Smooth muscle cell (in vitro differentiated cells): Measurements from ENCODE around the gene TRPM2. TPM values are rescaled to one million over a fixed set of nuclear protein-coding genes. Genes with fewer than 3 reads are reported as not detected.

Experiments
- DNase-seq: peaks from one replicate; lab custom pipeline; 2025; ENCODE audit not compliant: unreplicated experiment; lab: John Stamatoyannopoulos, UW
- H2AFZ ChIP-seq: fragments of 200-600 bp; sonication (generic); 2 replicates; pipeline ENCODE4 v1.6.0; 2016; ENCODE audit warnings: antibody characterized with exemption, low read depth, mild to moderate bottlenecking
- H3F3A ChIP-seq: fragments of 200-600 bp; sonication (generic); 2 replicates; pipeline ENCODE4 v1.6.0; 2017; ENCODE audit warnings: antibody characterized with exemption, low read depth
- H3K27ac ChIP-seq: fragments of 200-600 bp; sonication (generic); 2 replicates; pipeline ENCODE4 v1.5.1; 2016; ENCODE audit warnings: low read depth, mild to moderate bottlenecking
- H3K27me3 ChIP-seq: fragments of 200-600 bp; sonication (generic); 2 replicates; pipeline ENCODE4 v1.6.1; 2016; ENCODE audit warnings: low read depth, mild to moderate bottlenecking
- H3K36me3 ChIP-seq: fragments of 200-600 bp; sonication (generic); 2 replicates; pipeline ENCODE4 v1.5.1; 2016; ENCODE audit warnings: low read depth
- H3K4me1 ChIP-seq: fragments of 200-600 bp; sonication (generic); 2 replicates; pipeline ENCODE4 v1.5.1; 2016; ENCODE audit warnings: low read depth
- H3K4me2 ChIP-seq: fragments of 200-600 bp; sonication (generic); 2 replicates; pipeline ENCODE4 v1.6.0; 2016; ENCODE audit warnings: mild to moderate bottlenecking
- H3K4me3 ChIP-seq: fragments of 200-600 bp; sonication (generic); 2 replicates; pipeline ENCODE4 v1.5.1; 2016; ENCODE audit warnings: mild to moderate bottlenecking
- H3K79me2 ChIP-seq: fragments of 200-600 bp; sonication (generic); 2 replicates; pipeline ENCODE4 v1.6.0; 2016; ENCODE audit warnings: low read depth, mild to moderate bottlenecking
- H3K9ac ChIP-seq: fragments of 200-600 bp; sonication (generic); 2 replicates; pipeline ENCODE4 v1.6.0; 2016; ENCODE audit warnings: low read depth
- H3K9me3 ChIP-seq: fragments of 200-600 bp; sonication (generic); replicated peaks from 2 replicates; pipeline ENCODE4 v1.5.1; 2016; ENCODE audit warnings: low read depth
- H4K20me1 ChIP-seq: fragments of 200-600 bp; sonication (generic); 2 replicates; pipeline ENCODE4 v1.6.0; 2016; ENCODE audit warnings: low read depth
- CTCF ChIP-seq: fragments of 200-600 bp; sonication (generic); IDR thresholded peaks from 2 replicates; pipeline ENCODE4 v1.5.1; 2017; ENCODE audit warnings: borderline replicate concordance, mild to moderate bottlenecking, antibody characterized with exemption; ENCODE audit not compliant: insufficient read depth, poor library complexity, severe bottlenecking
- WGBS: methylation state at CpG from one replicate; pipeline ENCODE4 v1.1.7; 2016; ENCODE audit warnings: low lambda C conversion rate; 5-methylcytosine and 5-hydroxymethylcytosine counted together
- polyA plus RNA-seq: library from polyadenylated mRNA; unstranded; fragments of >200 nt; fragmentation: Nextera tagmentation; extraction: Ambion mirVana; gene quantifications from 2 replicates; pipeline ENCODE4 v1.2.1, GENCODE V29; 2016
- total RNA-seq: library from RNA; depleted of rRNA; stranded (reverse); fragments of >200 nt; gene quantifications from 2 replicates; pipeline ENCODE4 v1.2.3, GENCODE V29; 2014

TRPM2 gene
- total and polyA plus RNA-seq, 2 experiments from 2014 or later, result 0.31 TPM; not detected in 1

GRCh38 chr21:44365967-44366585, 12.7 kb downstream of the TRPM2 start:
- H3K79me2 ChIP-seq, result no peaks in the 10 kb centered on the region
- H3K27me3 ChIP-seq, result peaks cover 7% of the 10 kb centered on the region
- H3K4me1 ChIP-seq, result no peaks in the 10 kb centered on the region
- H4K20me1 ChIP-seq, result no peaks in the 10 kb centered on the region
- no peak overlapping the region for H2AFZ ChIP-seq
- 97% methylated on average over 20 of the region's 22 CpGs for WGBS
- H3K36me3 ChIP-seq, result no peaks in the 10 kb centered on the region
- H3K4me3 ChIP-seq, result no peak overlapping the region
- H3F3A ChIP-seq, result no peaks in the 10 kb centered on the region
- no peak for TF ChIP-seq CTCF
- no peak overlapping the region for H3K9ac ChIP-seq
- H3K9me3 ChIP-seq, result no peaks in the 10 kb centered on the region
- no peak for DNase-seq
- H3K27ac ChIP-seq, result no peak overlapping the region
- H3K4me2 ChIP-seq, result no peak overlapping the region

- H2AFZ ChIP-seq, result no peak overlapping the region
- H3K36me3 ChIP-seq, result no peaks in the 10 kb centered on the region
- WGBS, result 96% methylated on average over 24 of the region's 28 CpGs
- H3K27ac ChIP-seq, result no peak overlapping the region
- H3K4me3 ChIP-seq, result no peak overlapping the region
- H3K4me2 ChIP-seq, result no peak overlapping the region
- H3K9me3 ChIP-seq, result no peaks in the 10 kb centered on the region
- no peaks in the 10 kb centered on the region for H3K79me2 ChIP-seq
- peaks cover 7% of the 10 kb centered on the region for H3K27me3 ChIP-seq
- H4K20me1 ChIP-seq, result no peaks in the 10 kb centered on the region
- no peak overlapping the region for H3K9ac ChIP-seq
- H3K4me1 ChIP-seq, result no peaks in the 10 kb centered on the region
- H3F3A ChIP-seq, result no peaks in the 10 kb centered on the region
- no peak for TF ChIP-seq CTCF
- no peak for DNase-seq
These were observed 13.3 kb downstream of the TRPM2 start for GRCh38 chr21:44366586-44367211.

- peaks cover 7% of the 10 kb centered on the region for H3K27me3 ChIP-seq
- no peak overlapping the region for H3K9ac ChIP-seq
- no peak for DNase-seq
- TF ChIP-seq CTCF, result no peak
- no peak overlapping the region for H3K27ac ChIP-seq
- no peaks in the 10 kb centered on the region for H3K36me3 ChIP-seq
- no peaks in the 10 kb centered on the region for H3K4me1 ChIP-seq
- H3K79me2 ChIP-seq, result no peaks in the 10 kb centered on the region
- no peaks in the 10 kb centered on the region for H3K9me3 ChIP-seq
- no peak overlapping the region for H3K4me3 ChIP-seq
- WGBS, result 40% methylated on average over 30 of the region's 35 CpGs
- no peaks in the 10 kb centered on the region for H4K20me1 ChIP-seq
- H2AFZ ChIP-seq, result no peak overlapping the region
- H3K4me2 ChIP-seq, result no peak overlapping the region
- H3F3A ChIP-seq, result no peaks in the 10 kb centered on the region
These were observed 15.5 kb downstream of the TRPM2 start for GRCh38 chr21:44368711-44369446.
